UCSD-AML1 (cell line): ENCODE results near the gene RNF13.
"Not testable (repeated sequence)": the region's sequence is repeated elsewhere in the genome, so short reads cannot be mapped to it uniquely, and the experiment has no call there.

Experiments
- DNase-seq: peaks from one replicate; lab custom pipeline; 2025; ENCODE audit not compliant: unreplicated experiment; lab: John Stamatoyannopoulos, UW

The RNF13 gene

DNA sequence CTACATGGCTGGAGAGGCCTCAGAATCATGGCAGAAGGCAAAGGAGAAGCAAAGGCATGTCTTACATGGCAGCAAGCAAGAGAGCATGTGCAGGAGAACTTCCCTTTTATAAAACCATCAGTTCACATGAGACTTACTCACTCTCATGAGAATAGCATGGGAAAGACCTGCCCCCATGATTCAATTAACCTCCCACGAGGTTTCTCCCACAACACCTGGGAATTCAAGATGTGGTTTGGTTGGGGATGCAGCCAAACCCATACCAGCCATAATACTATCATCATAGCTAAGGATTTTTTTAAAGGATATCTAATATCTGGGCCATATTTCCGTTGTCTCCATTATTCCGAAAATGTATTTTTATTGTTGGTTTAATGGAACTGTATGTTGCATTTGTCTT lies 26.5 kb downstream of the RNF13 start:
- not testable (repeated sequence) for DNase-seq

DNA sequence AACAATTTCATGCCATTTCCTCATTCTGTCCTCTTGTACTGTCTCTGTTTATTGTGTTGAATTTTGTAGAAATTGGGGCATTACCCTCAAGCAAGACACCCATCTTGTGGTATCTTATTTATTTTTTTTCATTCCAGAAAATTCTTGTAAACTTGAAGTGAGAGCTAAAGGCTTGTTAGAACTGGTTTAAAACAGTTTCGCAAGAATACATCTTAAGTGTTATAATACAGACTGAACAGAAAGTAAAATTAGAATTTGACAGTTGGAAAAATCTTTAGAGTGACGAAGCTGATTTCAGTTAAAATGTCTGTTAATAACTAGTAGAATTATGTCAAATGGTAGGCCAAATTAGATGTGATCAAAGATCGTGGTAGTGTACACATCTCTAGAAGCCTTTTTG lies 26.9 kb downstream of the RNF13 start:
- DNase-seq: no peak

DNA sequence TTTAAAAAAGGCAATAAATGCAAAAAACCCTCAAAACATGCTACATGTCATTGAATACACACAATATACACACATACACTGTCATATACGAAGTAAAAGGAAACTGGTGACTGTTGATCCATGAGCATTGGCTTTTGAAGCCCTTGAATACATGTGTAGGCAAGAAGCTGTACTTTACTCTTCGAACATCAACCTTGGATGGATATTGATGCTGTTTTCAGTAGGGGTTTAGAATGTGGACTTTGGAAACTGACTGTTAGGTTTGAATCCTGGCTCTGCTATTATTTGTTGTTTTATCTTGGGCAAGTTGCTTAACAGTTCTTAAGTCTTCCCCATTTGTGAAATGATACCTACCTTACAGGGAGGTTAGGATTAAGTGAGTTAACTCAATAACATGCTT lies 30.5 kb downstream of the RNF13 start:
- DNase-seq: no peak

DNA sequence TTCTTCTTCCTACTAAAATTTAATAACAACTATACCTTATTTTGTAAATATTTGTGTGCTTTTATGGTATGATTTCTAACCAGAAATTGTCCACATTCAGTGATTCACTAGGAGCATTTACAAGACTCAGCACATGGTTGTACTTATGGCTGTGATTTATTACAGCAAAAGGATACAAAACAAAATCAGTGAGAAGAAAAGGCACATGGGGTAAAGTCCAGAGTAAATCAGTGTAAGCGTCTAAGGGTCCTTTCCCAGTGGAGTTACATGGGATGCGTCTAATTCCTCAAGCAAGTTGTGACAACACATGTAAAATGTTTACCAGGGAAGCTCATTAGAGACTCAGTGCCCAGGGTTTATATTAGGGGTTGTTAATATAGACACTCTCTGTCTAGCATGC lies 31.1 kb downstream of the RNF13 start:
- DNase-seq: no peak

DNA sequence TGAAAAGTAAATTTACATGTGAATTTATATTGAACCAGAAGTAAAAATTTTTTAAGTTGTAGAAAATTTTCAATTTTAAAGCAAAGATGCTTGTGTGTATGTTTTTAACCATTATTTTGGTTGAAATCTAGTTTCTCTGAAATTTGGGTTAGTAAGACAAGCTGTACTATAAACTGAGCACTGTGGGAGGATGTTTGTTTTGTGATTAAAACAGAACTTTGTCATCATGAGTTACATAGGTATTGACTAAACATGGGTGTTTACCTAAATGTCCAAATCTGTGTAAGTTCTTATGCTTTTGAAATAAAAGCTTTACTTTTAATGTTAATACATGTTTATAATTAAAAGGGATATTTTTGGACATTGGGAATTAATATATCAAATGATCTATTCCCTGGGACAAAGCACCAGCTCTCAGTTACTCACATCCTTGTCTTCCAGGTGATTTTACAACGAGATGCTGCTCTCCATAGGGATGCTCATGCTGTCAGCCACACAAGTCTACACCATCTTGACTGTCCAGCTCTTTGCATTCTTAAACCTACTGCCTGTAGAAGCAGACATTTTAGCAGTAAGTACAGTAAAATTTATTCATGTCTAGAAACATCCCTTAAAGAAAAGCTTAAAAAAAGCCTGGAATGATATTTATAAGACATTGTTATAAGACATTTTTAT lies 32.7 kb downstream of the RNF13 start:
- DNase-seq: no peak

DNA sequence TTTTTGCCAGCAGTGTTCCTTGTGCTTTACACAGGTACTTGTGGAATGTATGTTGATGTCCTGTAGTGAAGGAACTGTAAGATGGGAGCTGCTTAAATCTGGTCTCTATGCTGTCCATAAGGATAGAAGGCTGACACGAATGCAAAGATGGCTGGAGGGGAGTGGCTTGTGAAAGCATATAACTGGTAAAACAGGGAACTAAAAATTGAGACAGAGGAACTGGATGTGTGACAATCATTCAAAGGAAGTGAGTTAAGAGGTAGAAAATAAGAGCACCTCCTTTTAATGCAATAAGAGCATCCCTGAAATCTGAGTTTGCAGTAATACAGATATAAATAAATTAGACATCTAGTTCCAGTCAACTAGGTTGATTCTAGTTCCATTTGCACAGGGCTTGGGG lies 35.2 kb downstream of the RNF13 start:
- DNase-seq: no peak

DNA sequence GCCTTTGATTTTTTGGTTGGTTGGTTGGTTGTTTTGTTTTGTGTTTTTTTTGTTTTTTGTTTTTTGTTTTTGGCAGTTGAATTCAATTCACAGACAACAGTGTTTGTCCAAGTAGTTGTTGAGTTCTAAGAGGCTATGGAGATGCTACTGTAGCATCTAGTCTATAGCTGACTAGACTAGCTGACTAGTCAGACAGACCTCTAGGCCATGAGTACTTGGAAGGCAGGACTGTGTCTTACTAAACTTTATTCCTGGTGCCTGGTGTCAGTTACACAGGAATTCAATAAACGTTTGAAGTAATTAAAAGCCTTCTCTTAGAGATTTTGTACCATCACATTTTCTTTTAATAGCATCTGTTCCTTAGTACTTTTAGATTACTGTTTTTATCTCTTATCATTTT lies 35.7 kb downstream of the RNF13 start:
- DNase-seq: no peak

DNA sequence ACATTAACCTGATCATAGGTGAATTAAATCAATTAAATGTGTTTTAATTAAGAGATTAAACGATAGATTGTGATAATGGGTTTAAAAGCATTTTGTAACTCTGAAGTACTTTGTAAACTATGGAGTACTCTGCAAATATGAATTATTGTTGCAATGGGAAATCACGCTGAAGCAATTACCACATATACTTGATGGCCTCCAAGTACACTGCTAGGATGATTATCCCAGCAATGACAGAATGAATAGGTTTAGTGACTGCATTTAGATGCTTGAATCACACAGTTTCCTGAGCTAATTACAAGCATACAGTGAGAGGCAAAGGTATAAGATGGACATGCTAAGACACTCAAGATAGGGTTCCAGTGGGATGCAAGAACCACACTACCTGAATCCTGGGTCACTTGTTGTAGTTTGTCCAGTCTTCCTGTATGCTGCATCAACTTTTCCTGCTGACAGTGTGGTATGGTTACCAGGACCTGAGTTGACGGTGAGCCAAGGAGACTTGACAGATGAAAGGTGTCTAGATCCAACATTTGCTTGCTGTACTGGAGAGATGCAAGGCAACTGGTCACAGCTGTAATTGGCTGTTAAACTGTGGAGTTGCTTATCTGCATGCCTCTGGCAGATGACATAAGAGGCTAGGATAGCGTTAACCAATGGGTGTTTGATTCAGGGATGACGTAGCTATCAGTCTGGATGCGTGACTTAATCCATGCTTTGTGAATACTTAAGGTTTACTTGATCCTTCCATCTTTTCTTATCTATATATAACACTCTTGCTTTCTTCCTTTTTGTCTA lies 38.0 kb downstream of the RNF13 start:
- no peak for DNase-seq

DNA sequence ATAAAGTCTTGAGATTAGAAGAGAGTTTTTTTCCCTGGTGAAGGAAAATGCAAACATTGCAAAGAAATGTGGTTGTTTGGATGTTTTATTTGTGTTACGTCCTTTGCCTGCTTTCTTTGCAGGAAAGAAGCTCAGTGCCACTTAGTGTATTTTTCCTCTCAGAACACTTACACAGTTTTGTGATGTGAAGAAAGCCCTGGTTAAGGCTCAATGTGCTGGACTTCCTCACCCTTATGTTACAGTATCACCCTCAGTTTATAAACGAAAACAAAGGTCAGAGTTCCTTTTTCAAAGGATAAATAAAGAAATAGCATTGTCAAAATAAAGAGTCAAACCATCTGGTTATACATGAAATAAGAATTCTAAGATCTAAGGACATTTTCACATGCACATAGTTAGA lies 45.9 kb downstream of the RNF13 start:
- no peak for DNase-seq

DNA sequence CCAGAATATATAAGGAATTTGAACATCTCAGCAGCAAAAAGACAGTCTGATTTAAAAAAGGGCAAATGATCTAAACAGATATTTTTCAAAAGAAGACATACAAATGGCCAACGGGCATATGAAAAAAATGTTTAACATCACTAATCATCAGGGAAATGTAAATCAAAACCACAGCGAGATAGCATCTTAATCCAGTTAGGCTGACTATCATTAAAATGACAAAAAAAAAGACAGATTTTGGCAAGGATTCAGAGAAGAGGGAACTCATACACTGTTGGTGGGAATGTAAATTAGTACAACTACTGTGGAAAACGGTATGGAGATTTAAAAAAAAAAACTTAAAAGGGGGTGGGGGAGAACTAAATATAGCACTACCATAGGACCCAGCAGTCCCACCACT lies 47.9 kb downstream of the RNF13 start:
- no peak for DNase-seq

DNA sequence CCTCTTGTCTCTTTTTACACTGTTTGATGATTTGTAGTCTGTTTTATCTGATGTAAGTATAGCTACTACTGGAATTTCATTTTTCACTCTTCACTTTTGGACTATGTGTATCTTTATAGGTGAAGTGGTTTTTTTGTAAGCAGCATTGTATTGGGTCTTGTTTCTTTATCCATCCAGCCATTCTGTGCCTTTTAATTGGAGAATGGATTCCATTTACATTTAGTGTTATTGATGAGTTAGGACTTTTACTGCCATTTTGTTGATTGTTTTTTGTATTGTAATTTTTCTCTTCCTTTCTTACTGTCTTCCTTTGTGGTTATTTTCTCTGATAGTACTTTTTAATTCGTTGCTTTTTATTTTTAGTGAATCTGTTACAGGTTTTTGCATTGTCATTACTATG lies 54.5 kb downstream of the RNF13 start:
- no peak for DNase-seq

DNA sequence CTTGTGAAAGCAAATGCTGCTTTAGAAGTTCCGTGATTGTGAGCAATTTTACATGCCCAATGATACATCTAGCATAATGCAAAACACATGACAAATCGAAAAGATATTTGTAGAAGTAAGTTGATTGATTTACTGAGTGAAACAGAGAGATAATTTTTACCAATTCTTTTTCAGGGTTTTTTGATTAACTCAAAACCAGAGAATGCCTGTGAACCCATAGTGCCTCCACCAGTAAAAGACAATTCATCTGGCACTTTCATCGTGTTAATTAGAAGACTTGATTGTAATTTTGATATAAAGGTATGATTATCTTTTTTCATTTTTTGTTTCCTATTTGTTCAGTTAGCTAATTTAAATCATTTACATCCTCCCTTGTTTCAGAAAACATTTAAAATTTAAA lies 58.8 kb downstream of the RNF13 start:
- no peak for DNase-seq

DNA sequence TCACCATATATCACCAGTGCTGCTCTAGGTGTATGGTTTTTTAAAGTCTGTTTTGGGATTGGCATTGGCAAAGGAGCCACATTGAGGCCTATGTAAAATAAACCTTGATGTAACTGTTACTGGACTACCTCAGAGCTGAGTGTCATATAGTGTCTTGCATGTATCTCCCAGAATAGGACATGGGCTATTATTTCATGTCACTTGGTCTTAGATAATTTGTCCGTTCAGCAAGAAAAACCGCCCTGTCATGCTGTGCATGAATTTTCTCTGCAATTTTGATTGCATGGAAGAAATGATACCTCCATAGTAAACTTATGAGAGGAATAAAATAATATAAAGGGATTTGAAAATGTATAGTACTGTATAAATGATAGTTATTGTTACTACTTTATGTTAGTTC lies 59.6 kb downstream of the RNF13 start:
- no peak for DNase-seq

DNA sequence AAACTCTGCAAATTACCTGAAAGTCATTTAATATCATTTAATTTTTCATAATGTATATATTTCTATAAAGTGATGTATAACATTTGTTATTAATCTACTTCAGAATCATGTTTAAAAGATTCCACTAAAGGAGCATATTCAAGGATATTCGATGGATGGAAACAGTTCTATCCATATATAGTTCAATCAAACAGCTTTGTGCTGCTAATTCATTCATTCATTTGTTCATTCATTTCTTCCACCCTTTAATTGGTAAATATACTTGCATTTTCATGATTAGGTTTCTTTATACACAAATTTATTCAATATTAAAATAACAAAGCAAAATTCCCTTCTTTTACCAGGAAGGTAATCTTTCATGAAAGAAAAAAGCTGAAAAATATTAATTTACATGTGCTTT lies 64.7 kb downstream of the RNF13 start:
- DNase-seq: no peak

DNA sequence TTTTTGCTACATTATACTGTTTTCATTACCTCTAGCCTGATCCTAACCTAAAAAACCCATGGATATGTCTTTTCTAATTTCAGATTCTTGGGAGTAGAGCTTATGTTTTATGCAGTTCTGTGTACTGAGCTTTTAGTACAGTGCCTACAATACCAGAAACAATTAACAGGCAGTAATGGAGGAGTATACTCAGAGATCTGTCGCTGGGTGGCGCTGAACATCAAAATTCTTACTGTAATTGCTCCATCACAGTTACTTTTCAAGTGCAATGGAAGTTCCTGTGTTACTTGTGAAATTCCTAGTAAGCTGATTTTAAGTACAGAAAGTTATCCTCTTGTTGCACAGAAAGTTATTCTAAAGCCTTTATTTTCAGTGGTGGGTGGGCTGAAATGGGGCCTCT lies 66.9 kb downstream of the RNF13 start:
- DNase-seq: peak; percentile 55

DNA sequence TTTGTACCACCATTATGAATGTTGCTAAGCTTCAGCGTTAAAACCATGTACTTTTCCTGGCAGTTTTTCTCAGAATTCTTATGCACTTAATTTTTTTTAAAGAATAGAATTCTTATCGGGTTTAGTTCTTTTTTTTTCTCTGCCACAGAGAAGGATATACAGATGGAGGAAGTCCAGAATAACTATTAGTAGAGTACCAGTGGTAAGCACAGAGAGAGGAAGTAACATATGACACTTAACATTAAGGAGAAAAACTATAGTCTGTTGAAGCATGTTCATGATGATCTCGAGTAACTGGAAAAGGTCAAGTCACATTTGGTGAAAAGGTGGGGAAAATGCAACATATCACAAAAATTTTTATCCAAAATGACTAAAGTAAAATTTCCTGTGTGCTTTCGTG lies 68.9 kb downstream of the RNF13 start:
- DNase-seq: no peak

DNA sequence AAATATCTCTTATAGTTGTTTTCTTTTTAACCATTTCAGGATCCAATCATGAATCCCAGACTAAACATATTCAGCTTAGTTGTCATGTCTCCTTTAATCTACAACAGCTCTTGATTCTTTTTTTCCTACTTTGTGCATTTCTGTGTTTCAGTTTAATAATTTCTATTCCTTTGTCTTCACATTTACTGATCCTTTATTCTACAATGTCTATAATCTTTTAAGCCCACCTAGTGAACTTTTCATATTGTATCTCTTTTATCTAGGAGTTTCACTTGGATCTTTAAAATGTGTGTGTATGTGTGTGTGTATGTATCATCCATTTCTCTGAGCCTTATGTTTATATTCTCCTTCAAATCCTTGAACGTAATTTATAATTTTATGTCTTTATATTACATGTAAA lies 70.1 kb downstream of the RNF13 start:
- DNase-seq: no peak

DNA sequence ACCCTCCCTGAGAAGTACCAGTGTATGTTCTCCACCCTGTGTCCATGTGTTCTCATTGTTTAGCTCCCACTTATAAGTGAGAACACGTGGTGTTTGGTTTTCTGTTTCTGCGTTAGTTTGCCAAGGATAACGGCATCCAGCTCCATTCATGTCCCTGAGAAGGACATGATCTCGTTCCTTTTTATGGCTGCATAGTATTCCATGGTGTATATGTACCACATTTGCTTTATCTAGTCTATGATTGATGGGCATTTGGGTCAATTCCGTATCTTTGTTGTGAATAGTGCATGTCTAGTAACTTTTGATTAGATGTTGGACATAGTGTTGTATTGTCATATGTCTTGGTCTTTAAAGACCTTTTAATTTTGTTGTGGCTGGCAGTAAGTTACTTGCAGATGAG lies 70.8 kb downstream of the RNF13 start:
- DNase-seq: not testable (repeated sequence)

DNA sequence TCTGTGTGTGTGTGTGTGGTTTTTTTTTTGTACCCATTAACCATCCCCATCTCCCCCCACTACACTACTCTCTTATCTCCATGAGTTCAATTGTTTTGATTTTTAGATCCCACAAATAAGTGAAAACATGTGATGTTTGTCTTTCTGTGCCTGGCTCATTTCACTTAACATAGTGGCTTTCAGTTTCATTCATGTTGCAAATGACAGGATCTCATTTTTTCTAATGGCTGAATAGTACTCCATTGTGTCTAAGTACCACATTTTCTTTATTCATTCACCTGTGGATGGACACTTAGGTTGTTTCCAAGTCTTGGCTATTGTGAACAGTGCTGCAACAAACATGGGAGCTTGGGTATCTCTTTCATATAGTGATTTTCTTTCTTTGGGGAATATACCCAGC lies 71.8 kb downstream of the RNF13 start:
- not testable (repeated sequence) for DNase-seq

DNA sequence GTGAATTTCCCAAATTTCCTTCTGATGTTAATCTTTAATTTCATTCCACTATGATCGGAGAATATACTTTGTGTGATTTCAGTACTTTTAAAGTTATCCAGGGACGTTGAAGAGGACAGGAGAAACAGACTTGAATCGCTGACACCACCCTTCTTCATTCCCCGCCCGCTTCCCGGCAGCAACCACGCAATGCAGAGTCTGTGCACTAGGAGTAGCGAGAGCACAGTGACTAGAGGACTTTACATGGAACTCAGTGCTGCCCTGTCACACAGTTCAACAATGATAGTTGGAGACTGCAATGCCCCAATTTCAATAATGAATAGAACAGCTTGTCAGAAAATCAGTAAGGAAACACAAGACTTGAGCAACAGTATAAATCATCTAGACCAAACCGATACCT lies 73.9 kb downstream of the RNF13 start:
- DNase-seq: no peak

DNA sequence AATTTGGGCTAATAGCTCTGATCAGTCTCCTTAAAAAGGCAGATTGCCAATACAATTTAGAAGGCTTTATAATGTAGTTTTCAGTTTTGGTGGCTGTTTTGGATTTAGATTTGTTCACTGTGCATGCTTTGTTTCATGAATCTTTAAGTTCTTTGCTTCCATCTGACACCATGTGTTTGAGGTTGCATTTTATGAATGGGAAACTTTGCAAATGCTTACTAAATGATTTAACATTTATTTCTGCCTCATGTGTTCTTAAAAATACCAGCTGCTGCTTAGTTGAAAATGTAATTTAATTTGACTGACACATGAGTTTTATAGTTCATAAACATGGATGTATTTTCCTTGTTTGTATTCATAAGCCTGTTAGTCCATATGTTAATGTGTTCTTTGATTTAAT lies 78.6 kb downstream of the RNF13 start:
- DNase-seq: no peak

DNA sequence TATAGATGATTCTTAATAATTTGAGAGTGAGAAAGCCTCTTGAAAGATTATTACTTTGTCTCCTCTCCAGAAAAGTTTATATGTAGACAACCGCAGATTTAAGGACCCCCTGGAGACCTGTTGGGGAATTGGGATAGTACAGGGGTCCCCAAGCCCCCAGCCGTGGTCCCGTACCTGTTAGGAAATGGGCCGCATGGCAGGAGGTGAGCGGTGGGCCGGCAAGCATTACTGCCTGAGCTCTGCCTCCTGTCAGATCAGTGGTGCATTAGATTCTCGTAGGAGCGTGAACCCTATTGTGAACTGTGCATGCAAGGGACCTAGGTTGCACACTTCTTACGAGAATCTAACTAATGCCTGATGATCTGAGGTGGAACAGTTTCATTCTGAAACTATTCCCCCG lies 79.4 kb downstream of the RNF13 start:
- no peak for DNase-seq

DNA sequence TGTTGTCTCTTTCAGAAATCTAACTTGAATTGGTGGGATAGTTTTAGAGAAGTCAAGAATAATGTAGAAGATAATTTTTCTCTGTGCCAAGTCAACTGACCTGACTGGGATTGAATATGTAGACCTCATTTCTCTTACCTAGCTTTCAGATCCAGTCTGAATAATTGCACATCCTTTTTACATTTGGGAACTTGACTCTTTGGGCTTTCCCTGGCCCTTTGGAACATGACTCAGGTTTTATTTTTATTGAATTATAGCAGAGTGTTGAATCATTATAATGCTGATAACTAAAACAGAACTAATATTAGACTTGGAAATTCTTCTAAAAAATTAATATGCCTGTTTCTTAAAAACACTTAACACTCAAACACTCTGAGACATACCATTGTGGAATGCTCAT lies 81.2 kb downstream of the RNF13 start:
- DNase-seq: no peak
